ENCODE results near the gene CENPF. TPM values are rescaled to one million over a fixed set of nuclear protein-coding genes. Genes with fewer than 3 reads are reported as not detected.

The CENPF gene
- total RNA-seq, 1 donor from 2014 or later, result 80.5 TPM

DNA sequence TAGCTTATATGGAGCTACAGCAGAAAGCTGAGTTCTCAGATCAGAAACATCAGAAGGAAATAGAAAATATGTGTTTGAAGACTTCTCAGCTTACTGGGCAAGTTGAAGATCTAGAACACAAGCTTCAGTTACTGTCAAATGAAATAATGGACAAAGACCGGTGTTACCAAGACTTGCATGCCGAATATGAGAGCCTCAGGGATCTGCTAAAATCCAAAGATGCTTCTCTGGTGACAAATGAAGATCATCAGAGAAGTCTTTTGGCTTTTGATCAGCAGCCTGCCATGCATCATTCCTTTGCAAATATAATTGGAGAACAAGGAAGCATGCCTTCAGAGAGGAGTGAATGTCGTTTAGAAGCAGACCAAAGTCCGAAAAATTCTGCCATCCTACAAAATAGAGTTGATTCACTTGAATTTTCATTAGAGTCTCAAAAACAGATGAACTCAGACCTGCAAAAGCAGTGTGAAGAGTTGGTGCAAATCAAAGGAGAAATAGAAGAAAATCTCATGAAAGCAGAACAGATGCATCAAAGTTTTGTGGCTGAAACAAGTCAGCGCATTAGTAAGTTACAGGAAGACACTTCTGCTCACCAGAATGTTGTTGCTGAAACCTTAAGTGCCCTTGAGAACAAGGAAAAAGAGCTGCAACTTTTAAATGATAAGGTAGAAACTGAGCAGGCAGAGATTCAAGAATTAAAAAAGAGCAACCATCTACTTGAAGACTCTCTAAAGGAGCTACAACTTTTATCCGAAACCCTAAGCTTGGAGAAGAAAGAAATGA, 37.6 kb downstream of the CENPF start:
- TF ChIP-seq, protein P1, sequence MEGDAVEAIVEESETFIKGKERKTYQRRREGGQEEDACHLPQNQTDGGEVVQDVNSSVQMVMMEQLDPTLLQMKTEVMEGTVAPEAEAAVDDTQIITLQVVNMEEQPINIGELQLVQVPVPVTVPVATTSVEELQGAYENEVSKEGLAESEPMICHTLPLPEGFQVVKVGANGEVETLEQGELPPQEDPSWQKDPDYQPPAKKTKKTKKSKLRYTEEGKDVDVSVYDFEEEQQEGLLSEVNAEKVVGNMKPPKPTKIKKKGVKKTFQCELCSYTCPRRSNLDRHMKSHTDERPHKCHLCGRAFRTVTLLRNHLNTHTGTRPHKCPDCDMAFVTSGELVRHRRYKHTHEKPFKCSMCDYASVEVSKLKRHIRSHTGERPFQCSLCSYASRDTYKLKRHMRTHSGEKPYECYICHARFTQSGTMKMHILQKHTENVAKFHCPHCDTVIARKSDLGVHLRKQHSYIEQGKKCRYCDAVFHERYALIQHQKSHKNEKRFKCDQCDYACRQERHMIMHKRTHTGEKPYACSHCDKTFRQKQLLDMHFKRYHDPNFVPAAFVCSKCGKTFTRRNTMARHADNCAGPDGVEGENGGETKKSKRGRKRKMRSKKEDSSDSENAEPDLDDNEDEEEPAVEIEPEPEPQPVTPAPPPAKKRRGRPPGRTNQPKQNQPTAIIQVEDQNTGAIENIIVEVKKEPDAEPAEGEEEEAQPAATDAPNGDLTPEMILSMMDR (conservative IDR thresholded peaks at IDR 0.05; ENCODE audit: low read depth, low read length), result no peak
- DNase-seq (ENCODE audit: low read depth), result no peak
- H3K4me3 ChIP-seq (ENCODE audit: low read depth, low read length), result no peak overlapping the region

DNA sequence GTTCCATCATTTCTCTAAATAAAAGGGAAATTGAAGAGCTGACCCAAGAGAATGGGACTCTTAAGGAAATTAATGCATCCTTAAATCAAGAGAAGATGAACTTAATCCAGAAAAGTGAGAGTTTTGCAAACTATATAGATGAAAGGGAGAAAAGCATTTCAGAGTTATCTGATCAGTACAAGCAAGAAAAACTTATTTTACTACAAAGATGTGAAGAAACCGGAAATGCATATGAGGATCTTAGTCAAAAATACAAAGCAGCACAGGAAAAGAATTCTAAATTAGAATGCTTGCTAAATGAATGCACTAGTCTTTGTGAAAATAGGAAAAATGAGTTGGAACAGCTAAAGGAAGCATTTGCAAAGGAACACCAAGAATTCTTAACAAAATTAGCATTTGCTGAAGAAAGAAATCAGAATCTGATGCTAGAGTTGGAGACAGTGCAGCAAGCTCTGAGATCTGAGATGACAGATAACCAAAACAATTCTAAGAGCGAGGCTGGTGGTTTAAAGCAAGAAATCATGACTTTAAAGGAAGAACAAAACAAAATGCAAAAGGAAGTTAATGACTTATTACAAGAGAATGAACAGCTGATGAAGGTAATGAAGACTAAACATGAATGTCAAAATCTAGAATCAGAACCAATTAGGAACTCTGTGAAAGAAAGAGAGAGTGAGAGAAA, 38.4 kb downstream of the CENPF start:
- H3K4me3 ChIP-seq (ENCODE audit: low read depth, low read length), result no peak overlapping the region
- TF ChIP-seq, protein P1 (conservative IDR thresholded peaks at IDR 0.05; ENCODE audit: low read depth, low read length), result no peak
- DNase-seq (ENCODE audit: low read depth), result no peak

DNA sequence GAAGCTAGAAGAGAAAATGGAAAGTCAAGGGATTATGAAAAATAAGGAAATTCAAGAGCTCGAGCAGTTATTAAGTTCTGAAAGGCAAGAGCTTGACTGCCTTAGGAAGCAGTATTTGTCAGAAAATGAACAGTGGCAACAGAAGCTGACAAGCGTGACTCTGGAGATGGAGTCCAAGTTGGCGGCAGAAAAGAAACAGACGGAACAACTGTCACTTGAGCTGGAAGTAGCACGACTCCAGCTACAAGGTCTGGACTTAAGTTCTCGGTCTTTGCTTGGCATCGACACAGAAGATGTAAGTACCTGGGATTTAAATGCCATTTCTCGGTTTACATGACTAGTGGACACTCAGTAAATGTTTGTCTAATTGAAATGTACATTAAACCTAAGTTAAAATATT, 40.0 kb downstream of the CENPF start:
- TF ChIP-seq, protein P1 (conservative IDR thresholded peaks at IDR 0.05; ENCODE audit: low read depth, low read length), result no peak
- DNase-seq (ENCODE audit: low read depth), result no peak
- H3K4me3 ChIP-seq (ENCODE audit: low read depth, low read length), result no peak overlapping the region

DNA sequence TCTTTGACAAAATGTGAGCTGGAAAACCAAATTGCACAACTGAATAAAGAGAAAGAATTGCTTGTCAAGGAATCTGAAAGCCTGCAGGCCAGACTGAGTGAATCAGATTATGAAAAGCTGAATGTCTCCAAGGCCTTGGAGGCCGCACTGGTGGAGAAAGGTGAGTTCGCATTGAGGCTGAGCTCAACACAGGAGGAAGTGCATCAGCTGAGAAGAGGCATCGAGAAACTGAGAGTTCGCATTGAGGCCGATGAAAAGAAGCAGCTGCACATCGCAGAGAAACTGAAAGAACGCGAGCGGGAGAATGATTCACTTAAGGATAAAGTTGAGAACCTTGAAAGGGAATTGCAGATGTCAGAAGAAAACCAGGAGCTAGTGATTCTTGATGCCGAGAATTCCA, 42.7 kb downstream of the CENPF start:
- no peak for DNase-seq (ENCODE audit: low read depth)
- H3K4me3 ChIP-seq (ENCODE audit: low read depth, low read length), result no peak overlapping the region
- TF ChIP-seq, protein P1 (conservative IDR thresholded peaks at IDR 0.05; ENCODE audit: low read depth, low read length), result no peak

DNA sequence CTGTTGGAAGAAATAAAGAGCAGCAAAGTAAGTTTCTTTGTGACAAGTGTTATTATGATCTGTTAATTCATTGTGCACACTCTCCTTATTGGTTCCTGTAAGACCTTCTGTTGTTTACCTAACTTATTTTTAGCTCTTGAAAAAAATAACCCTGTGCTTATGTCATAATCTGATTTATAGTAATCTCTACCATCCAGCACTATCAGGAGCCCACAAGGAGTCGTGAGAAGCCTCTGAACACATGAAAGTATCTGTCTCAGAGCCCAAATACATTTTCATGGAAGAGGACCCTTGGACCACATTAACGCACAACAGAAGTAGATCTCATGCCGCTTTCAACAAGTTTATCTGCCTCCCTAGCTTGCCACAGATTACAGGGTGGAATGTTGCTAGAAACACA, 45.8 kb downstream of the CENPF start:
- no peak overlapping the region for H3K4me3 ChIP-seq (ENCODE audit: low read depth, low read length)
- TF ChIP-seq, protein P1 (conservative IDR thresholded peaks at IDR 0.05; ENCODE audit: low read depth, low read length), result no peak
- no peak for DNase-seq (ENCODE audit: low read depth)

DNA sequence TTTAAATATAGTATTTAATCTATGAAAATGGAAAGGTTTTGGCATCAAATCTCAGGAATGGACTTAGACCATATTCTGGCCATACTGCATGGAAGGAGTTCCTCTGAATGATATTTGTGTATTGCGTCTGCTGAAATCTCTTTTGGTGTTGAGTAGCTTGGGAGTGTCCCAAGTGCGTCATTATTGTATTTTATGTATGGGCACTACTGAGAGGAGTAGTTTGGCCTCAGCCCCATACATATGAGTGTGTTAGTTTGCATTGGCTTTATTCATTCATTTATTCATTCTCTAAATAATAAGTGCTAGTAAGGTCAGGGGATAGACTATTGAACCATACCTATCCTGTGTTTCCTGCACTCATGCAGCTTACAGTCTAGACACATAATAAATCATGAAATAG, 46.6 kb downstream of the CENPF start:
- DNase-seq (ENCODE audit: low read depth), result no peak
- TF ChIP-seq, protein P1 (conservative IDR thresholded peaks at IDR 0.05; ENCODE audit: low read depth, low read length), result no peak
- H3K4me3 ChIP-seq (ENCODE audit: low read depth, low read length), result no peak overlapping the region

Data from epithelial cell of proximal tubule (primary cell).